Suppressor macrophage treated with lipopolysaccharide for 4 hours (primary cell): ENCODE results near the gene ATP6V0A4.
"Not testable (repeated sequence)": the region's sequence is repeated elsewhere in the genome, so short reads cannot be mapped to it uniquely, and the experiment has no call there.

ENCODE experiments used
- DNase-seq: peaks from one replicate; pipeline ENCODE4 v3.0.0-alpha.2; 2020

ATP6V0A4 gene

DNA sequence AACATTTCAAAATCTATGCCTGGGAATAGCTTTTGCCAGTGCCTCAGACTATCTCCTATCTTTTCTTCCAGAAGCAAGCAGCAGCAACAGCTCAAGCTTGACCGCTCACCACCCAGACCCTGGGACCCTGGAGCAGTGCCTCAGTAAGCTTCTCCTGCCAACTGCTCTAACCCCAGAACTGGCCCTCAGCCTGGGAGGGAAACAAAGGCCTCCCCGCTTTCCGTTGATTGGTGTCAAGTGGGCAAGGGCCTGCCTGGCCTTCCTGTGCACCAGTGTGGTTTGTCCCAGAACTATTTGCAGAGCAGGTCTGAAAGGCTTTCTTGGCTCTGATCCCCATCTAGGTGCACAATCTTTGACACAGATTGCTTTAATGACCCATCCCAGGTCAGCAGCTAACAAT is 3.3 kb upstream of the ATP6V0A4 start:
- no peak for DNase-seq

DNA sequence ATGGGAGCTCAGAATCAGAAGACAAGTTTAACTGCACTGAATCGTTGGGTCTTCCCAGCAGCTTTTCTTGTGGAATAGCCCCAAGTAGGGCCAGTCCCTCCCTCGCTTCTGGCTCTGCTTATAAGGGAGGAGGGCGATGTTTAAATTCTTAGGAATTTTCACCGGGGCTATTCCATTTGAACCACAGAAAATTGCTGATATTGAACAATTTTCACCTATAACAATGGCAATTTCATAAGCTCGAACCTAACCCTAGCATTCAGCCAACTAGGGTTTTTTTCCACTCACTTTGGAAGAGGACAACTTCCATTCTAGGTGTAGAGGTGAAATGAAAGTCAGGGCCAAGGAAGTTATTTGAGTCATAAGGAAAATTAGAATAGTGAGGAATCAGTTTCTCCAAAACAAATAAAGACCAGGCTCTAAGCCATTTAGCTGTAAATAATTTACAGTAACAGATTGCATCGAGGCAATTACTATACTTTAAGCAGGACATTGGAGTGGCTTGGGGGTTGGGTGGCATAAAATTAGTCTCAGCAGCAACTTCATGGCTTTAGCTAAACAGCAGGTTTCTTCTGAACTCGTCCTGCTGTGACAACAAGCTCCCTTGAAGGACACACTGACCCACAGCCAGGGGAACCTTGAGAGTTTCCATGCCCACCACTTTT is 1.5 kb upstream of the ATP6V0A4 start:
- no peak for DNase-seq

DNA sequence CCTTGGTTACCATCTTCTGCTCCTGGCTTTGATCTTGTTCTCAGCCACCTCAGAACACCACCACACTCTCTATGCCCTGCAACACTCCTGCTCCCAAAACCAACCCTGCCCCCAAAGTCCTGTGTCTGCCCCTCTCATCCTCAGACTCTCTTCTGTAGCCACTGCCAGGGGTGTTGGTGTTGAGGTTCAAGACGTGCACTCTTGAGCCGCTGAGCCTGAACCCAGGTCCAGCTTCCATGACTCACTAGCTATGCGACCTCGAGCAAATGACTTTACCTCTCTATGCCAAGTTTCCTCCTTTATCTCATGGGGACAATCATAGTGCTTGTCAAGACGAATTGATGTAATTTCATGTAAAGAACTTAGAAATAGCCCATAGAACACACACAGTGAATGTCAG is 840 bp upstream of the ATP6V0A4 start:
- DNase-seq, result no peak

DNA sequence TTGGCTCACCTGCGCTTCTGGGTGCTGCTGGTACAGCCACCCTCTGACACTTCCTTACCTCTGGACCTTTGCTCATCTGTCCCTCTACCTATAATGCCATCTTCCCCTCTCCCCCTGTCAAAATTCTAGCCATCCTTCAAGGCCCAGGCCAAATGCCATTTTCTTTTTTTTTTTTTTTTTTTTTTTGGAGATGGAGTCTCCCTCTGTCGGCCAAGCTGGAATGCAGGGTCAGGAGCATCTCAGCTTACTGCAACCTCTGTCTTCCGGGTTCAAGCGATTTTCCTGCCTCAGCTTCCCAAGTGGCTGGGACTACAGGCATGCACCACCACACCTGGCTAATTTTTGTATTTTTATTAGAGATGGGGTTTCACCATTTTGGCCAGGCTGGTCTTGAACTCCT is 950 bp downstream of the ATP6V0A4 start:
- not testable (repeated sequence) for DNase-seq

DNA sequence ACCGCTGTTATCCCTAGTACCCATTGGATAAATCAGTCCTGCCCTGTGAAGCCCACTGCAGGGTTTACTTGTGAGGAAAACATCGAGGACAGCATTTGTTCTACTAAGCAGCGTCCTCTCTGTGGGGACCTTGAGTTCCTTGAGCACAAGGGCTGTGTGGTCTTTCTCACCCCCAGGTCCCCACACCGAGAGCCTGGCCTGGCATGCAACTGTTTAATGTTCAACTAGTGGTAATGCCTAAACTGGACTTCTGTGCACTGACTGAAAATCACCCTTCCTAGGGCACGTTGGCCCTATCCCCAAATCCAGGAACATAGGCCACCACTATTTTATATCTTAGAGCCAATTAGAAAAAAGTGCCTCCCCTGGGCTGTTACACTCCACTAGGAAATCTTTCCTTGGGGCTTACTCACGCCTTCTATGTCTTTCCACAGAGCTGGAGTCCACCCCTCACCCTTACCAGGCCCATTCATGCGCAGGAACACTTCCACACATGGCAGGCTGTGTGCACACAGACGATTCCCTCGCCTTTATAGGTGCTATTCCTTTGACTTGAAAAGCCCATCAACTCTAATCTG is 1.9 kb downstream of the ATP6V0A4 start:
- no peak for DNase-seq

DNA sequence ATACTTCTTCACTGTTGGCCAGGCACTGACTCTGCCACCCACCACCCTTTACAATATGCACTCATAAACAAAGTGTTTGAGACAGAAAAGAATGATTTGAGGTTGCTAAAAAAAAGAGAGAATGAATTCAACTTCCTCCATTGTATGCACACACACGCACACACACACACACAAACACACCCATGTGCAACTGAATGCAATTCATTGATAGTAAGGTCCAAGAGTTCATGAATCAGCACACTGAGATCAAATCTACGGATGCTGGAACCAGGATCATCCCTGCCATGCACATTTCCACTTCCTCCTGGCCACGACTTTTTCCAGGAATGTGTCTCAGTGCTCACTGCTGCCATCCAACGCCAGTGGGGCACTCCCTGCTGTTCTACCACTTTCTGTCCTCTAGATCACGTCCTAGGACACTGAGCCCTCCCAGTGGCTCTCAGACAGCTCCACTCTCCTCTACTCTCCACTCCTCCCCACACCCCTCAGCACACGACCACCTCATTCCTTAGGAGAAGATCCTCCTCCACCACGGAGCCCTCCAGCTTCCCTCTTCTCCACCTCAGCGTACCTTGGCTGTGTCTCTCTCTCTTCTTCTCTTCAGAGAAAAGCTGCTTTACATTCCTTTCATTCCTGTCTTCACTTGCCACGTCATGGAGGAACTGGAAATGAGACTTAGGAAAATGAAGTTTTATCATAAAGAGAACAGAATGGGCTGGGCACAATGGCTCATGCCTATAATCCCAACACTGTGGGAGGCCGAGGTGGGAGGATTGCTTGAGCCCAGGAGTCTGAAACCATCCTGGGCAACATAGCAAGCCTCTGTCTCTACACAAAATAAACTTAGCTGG is 12.2 kb downstream of the ATP6V0A4 start:
- no peak for DNase-seq

GRCh38 chr7:138784692-138785091 is 13.3 kb downstream of the ATP6V0A4 start:
- no peak for DNase-seq

DNA sequence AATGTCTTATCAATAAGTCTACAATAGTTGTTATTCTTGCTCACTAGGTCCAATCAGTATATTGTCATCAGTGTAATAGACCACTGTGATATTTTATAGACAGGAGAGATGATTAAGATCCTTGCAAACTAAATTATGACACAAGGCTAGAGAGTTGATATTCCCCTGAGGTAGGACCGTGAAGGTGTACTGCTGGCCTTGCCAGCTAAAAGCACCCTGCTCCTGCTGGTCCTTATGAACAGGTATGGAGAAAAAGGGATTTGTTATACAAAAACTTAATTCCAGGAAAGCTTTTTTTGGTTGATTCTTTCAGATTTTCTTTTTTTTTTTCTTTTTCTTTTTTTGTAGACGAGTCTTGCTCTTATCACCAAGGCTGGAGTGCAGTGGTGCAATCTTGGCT is 17.0 kb downstream of the ATP6V0A4 start:
- no peak for DNase-seq

DNA sequence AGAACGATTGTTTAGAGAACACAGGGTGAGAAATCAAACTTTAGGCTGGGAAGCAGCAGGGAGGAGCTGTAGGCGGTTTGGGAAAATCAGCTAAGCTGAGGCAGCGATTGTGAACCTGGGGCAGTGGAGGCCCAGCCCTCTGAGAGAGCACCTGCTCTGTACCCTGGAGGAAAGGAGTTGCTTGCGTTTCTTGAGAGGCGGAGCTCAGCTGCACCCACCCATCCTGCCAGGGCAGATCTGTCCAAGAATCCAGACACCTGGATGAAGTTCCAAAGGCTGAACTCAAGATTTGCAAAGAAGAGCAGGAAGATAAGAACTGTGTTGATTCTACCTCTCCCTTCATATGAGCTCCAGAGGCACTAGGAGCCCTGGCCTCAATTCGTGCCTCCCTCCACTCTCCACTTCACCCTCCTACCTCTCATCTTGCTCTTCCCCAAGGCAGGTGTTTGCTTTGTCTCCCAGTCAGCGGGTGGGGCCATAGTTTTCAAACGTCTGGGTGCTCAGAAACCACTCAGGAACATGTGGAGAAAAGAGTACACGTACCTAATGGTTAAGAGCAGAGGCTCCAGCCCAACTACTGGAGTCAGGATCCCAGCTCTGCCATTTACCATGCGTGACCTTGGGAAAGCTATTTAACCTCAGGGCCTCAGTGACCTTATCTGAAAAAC is 21.7 kb downstream of the ATP6V0A4 start:
- no peak for DNase-seq

GRCh38 chr7:138773817-138774216 is 24.2 kb downstream of the ATP6V0A4 start:
- no peak for DNase-seq

- no peak for DNase-seq
Observed at GRCh38 chr7:138773176-138773575, 24.8 kb downstream of the ATP6V0A4 start.

DNA sequence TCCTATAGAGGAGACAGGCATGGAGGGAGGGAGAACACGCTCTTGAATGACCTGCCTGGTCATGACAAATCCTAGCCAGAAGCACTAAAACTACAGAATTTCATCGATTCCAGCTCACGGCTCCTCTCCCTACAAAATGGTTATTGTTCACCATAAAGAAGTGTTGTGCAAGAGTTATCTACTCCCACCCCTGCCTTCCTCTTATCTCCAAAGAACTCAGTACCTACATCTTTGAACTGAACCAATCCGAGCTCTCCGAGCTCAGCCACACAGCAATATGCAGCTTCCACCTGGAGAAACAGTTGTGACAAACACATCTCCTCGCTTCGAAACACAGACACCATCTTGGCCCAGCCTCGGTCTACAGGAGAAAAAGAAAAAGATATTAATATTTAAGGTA is 27.1 kb downstream of the ATP6V0A4 start:
- DNase-seq, result no peak

DNA sequence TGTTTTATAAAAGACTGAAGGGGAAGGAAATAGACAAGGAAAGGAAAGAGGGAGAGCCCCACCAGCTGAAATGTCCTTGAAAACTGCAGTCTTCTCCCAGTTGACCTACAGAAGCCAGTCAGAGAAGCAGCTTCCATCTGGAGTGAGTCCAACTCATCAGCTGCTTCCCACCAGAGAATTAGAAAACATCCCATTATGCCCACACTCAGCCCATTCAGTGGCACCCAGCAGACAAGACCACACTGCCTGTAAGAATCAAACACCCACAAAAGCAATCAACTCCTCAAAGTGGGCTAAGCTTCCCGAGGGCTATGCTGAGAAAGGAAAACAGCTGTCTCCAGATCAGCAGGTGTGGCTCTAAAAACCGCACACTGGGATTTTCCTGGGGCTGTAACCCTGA is 29.8 kb downstream of the ATP6V0A4 start:
- DNase-seq, result no peak

DNA sequence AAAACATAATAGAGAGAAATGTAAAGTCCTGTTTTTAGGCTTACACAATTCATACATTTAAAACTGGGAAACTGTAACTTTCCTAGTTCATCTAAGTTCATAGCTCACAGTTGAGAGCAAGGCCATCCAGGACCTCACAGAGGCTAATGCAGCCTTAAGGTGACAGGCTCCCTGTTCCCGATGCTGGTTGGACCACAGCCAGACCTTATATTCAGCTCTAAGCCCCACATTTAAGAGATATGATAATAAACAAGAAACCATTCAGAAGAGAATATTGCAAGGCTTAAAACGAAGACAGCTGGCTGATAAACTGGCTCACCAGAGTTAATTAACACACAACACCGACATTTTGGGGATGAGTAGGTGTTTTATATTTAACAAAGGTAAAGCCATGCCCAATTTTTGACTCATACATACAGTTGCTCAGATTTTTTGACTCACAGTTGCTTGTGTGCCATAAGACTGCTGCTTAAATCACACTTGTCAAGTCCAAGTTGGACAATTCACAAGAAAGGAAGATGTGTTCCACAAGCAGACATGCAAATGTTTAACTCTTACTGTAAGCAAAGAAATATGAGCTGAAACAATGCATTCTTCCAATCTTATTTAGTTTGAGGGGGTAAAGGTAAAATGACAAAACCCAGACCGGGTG is 41.3 kb downstream of the ATP6V0A4 start:
- DNase-seq, result no peak

DNA sequence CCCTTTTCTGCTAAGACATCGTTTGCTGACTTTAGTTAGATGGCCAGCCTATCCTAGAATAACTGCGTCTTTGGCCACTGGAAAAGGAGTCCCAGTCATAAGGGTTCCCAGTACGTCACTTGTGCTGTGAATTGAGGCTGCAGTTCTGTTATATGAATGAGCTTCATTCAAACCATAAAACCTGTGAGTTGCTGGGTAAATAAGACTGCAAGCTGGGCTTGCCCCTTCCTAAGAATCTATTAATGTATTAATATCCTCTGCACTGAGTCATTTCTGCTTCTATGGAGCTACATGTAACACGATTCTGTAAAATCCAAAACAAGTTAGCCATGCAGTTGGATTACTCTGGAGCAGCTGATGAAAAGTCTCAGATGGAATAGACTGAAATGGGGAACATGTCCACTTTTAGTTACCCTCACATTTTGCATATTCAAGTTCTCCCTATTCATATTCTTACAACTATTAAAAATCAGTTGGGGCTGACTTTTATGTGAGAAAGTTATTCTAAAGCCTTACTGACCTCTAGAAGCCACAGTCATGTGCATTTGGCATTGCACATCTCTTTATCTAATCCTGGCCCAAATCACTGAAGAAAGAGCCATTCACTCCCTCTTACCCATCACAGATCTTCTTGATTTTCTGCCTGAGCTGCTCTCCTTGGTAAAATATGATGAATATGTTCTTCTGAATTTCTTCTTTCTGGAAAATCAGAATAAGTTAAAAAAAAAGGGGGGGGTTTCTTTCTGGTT is 42.0 kb downstream of the ATP6V0A4 start:
- DNase-seq, result no peak

DNA sequence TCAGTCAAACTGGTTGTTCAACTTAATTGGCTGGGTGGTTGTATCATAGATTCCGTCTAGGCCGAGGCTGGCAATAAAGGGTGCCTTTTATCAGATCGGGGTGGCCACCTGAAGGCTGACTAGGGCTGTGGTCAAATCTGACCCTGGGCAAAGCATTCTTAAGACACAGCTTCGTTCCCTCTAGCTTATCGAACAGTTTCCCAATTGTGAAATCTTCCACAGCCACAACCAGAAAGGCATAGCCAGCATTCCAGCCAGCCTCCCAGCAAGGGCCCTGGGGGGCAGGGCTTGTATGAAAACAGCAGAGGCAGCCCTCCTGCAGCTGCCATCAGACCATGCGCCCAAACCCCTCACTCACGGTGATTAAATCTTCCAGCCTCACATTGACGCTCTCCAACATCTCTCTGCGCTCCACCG is 42.7 kb downstream of the ATP6V0A4 start:
- DNase-seq, result no peak

DNA sequence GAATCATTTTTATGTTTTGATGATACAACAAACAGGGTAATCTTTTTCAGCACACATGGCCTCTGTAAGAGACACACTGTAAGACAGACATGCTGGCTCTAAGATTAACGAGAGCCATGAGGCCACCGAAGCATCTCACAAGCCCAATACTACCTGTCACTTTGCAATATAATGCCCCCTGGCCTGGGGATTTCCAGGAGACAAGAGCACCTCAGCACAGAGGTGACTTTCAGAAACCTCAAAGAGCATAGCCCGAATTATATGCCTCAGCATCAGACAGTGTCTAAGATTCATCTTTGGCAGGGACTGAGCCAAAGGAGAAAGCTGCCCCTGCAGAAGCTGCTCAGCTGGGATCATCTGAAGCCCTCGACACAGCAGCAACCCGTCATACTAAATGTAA is 44.4 kb downstream of the ATP6V0A4 start:
- DNase-seq, result no peak

DNA sequence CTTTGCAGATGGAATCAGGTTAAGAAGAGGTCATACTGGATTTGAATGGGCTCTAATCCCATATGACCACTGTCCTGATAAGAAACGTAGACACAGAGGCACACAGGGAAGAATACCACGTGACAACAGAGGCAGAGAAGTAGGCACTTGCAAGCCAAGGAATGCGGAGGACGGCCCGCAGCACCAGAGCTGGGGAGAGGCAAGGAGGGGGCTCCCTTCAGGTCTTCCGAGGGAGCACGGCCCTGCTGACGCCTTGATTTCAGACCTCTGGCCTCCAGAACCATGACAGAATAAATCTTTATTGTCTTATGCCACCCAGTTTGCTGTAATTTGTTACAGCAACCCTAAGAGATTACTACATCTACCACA is 44.9 kb downstream of the ATP6V0A4 start:
- no peak for DNase-seq

DNA sequence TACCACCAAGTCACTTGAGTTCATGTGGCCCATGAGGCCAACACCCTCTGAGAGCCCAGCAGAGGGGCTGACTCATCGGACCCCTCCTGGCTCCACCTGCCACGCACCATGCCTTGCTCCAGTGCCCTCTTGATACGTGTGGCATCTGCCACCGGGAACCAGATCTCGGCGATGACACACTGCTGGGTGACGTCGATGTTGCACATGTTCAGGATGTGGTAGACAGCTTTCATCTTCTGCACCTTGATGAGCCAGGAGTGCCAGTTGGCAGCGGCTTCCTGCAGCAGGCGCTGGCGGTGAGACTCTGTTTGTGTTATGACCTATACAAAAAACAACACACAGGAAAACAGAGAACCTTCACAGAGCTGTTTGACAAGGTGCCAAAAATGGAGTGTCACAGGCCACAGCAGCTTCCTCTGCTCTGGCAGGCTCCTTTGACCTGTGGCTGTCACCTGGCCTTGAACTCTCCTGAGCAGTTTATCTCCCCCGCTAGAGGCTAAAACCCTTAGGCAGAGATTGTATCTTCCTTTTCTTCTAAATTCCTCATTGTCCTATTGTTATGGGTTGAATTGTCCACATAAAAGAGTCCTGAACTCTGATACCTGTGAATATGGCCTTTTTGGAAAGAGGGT is 45.4 kb downstream of the ATP6V0A4 start:
- no peak for DNase-seq

DNA sequence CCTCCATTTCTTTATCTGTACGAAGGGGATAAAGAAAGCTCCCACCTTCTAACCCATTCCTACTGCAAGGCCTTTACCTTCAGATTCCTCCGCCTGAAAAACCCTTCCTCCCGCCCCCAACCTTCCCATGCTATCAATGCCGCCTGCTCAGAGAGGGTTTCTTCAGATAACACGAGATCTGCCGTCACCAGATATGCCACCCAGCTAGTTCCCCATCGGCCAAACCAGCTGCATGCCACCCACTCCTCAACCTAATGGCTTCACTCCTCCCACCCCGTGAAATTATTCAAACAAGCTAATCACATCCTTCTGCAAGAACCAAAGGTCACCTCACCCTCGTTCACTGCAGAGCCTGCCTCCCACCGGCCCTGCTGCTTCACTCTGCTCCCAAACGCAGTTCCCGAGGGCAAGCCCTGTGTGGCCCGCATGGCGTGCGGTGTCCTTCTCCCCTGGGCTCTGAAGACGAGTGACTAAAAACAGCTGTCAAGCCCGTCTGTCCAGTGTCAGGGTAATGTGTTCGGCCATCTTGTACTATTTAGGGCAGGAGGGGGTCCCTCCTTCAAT is 47.0 kb downstream of the ATP6V0A4 start:
- DNase-seq, result no peak

GRCh38 chr7:138750473-138750872 is 47.5 kb downstream of the ATP6V0A4 start:
- no peak for DNase-seq

GRCh38 chr7:138749960-138750359 is 48.0 kb downstream of the ATP6V0A4 start:
- DNase-seq, result no peak
